SW480 (cell line): Measurements from ENCODE around the gene RIMS3.
"Not testable (repeated sequence)": the region's sequence is repeated elsewhere in the genome, so short reads cannot be mapped to it uniquely, and the experiment has no call there.

Experiments
- DNase-seq: peaks from one replicate; pipeline ENCODE4 v3.0.0-alpha.2; 2016; ENCODE audit warnings: low spot score

Gene RIMS3

GRCh38 chr1:40665335-40666171, at the start of gene RIMS3:
RIMS3 (minus strand) TSS chr1:40665682; CDS start chr1:40641925, 23,757 bp downstream.
- DNase-seq, result peak; percentile 38

DNA sequence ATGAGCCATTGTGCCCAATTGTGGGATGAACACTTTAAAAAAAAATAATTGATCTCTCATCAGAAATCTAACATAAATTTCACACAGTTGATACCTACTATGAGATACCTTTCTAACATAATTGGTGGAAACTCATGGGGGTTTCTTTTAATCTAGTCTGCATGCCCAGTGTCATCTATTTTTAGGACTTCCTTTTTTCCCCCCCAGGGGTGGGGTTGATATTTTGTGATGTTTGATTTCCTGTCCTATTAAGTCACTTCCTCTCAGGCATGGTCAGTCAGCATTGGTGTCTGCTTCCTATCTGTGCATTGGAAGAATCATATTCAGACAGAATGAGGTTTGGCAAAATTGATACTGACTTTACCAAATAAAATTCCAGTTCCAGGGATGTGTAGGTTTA, 47.5 kb upstream of the RIMS3 start:
- DNase-seq, result no peak

GRCh38 chr1:40712405-40712944, 47.0 kb upstream of the RIMS3 start:
- no peak for DNase-seq

GRCh38 chr1:40711465-40712404, 46.3 kb upstream of the RIMS3 start:
- peak; percentile 8 for DNase-seq

GRCh38 chr1:40710581-40711315, 45.3 kb upstream of the RIMS3 start:
- DNase-seq, result no peak

DNA sequence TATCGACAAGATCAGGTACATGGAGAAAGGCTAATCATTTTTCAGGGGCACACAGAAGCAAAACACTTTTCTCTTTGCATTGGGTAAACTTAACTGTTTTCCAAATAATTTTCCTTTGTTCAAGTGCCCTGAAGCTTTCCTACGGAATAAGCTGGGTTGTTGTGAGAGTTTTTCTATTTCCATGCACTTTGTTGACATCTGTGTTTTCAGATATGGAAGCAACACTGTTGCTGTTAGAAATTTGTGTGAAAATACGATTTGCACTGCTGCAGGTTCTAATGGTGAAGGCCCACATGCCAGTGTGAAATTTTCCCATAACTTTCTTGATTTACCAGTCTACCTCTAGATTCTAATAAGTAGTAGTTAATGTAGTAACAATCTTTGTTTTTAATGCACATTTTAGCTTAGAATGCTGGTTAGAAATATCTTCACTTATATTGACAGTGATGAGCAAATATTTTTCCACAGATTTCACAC, 44.4 kb upstream of the RIMS3 start:
- no peak for DNase-seq

GRCh38 chr1:40709100-40709801, 43.8 kb upstream of the RIMS3 start:
- peak; percentile 94 for DNase-seq

- DNase-seq, result peak; percentile 72
Measured at GRCh38 chr1:40708750-40709099, 43.2 kb upstream of the RIMS3 start.

DNA sequence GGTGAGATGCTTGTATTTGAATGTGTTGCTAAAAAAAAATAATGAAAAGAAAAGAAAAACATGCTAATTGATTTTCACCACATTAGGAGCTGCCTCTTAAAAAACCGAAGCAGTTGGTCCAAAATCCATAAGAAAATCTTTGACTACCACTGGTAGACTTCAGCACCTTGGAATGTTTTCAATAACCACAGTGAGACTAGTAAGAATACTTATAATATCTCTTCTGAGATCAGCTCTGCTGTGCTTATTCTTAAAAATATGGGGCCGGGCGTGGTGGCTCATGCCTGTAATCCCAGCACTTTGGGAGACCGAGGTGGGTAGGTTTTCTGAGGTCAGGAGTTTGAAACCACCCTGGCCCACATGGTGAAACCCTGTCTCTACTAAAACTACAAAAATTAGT, 41.1 kb upstream of the RIMS3 start:
- DNase-seq, result no peak

- DNase-seq, result no peak
Measured at GRCh38 chr1:40704817-40705733, 39.6 kb upstream of the RIMS3 start.

DNA sequence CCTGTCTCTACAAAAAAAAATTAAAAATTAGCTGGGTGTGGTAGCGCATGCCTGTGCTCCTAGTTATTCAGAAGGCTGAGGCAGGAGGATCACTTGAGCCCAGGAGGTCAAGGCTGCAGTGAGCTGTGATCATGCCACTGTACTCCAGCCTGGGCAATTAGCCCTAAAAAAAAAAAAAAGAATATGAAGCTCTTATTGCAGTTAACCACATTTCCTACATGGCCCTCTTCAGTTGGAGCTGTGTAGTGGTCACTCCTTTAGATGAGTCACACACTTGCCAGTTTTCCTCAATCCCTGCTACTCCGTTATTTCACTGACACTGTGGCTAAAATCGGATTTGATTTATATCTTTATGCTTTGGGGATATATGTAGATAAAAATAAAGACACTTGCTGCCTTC, 37.8 kb upstream of the RIMS3 start:
- DNase-seq, result peak; percentile 53

GRCh38 chr1:40702810-40703209, 37.3 kb upstream of the RIMS3 start:
- not testable (repeated sequence) for DNase-seq

DNA sequence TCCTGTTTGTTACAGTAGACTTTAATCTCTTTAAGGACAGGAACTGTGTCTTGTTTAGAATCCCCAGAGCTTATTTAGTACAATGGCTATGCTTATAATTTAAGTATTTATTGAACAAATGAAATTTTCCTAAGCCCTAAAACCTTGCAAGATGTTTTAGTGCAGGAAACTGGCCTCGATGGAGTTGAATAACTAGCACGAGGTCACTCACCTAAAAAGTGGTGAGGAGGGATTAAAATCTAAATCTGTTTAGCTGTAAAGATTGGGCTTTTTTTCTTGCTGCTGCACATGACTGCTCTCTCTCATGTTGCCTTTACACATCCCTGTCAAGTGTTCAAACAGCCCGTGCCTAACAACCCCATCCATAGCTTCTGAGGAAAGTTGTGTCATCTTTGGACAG, 36.2 kb upstream of the RIMS3 start:
- DNase-seq, result no peak

DNA sequence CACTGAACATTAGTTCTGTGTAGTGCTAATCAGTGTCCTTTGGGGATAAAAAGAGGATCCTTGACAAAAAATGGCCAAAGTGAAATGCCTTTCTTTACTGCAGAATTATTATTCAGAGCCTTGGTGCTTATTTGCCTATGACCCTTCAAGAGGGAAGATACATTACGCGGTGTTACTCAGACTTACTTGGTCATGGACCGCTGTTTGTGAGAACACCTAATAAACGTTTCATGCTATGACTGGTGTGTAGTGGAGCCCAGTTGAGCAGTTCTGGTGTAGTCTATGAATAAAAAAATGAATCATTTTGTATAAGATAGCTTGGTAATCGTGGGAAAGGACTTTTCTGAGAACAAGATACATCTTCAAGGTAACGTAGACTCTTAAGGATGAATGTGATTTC, 34.3 kb upstream of the RIMS3 start:
- no peak for DNase-seq

GRCh38 chr1:40697436-40697835, 32.0 kb upstream of the RIMS3 start:
- DNase-seq, result no peak

GRCh38 chr1:40696294-40696693, 30.8 kb upstream of the RIMS3 start:
- no peak for DNase-seq

GRCh38 chr1:40694353-40694874, 28.9 kb upstream of the RIMS3 start:
- DNase-seq, result no peak

GRCh38 chr1:40693425-40693824, 27.9 kb upstream of the RIMS3 start:
- no peak for DNase-seq

GRCh38 chr1:40692429-40692895, 27.0 kb upstream of the RIMS3 start:
- peak; percentile 41 for DNase-seq
